Measurements from ENCODE around the gene MATN3. TPM values are rescaled to one million over a fixed set of nuclear protein-coding genes. Genes with fewer than 3 reads are reported as not detected.
"Not testable (repeated sequence)": the region's sequence is repeated elsewhere in the genome, so short reads cannot be mapped to it uniquely, and the experiment has no call there.

MATN3 gene
- total RNA-seq, 1 donor from 2014 or later = 0.32 TPM

DNA sequence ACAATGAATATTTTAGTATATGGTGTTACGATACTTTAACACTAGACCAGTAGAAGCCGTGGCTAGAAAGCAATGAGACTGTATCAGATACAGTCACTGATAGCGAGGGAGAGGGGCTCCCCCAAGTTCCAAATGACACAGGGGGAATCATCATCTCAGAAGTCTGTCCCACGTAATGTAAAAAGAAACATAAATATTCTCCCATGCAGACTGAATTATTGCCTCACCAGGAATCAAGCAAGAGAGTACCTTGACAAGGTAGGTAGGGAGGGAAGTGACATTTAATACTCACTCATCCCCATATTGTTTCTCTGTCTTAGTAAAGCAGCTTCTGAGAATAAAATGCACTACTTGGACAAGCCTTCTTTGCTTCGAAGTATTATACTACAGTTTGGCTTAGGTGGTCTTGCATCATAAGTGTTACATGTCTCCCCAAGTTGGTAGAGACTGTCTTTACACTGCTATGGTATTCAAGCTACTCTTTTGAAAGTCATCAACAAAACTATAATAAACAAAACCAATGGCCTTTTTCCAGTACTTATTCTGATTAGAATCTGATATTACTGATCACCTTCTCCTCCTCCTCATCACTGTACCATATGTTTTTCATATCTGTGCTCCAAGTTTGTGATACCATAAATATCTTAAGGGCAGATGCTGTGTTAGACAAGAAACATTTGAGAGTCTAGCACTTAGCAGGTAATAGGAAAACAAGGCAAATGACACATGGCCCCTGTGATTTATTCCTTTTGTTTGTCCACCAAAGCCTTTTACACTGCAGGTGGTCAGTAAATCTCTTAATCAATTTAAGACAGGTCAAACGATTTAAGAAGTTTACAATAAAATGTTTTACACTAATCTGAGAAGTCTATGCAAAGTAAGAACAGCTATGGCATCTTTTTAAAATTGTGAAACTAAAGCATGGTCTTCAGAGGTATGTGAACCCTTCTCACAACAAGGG is 36.3 kb upstream of the MATN3 start:
- Mint-ChIP-seq H3K27ac (ENCODE audit: unreplicated experiment) (no peak overlapping the region), H3K9me3 (ENCODE audit: unreplicated experiment) (peaks cover 9% of the 10 kb centered on the region), H3K27me3 (ENCODE audit: unreplicated experiment) (peaks cover 10% of the 10 kb centered on the region), H3K4me3 (ENCODE audit: unreplicated experiment) (no peak overlapping the region), H3K36me3 (ENCODE audit: unreplicated experiment) (no peaks in the 10 kb centered on the region), H3K4me1 (ENCODE audit: low read depth, unreplicated experiment) (peaks cover 21% of the 10 kb centered on the region)
- TF ChIP-seq, protein P1, sequence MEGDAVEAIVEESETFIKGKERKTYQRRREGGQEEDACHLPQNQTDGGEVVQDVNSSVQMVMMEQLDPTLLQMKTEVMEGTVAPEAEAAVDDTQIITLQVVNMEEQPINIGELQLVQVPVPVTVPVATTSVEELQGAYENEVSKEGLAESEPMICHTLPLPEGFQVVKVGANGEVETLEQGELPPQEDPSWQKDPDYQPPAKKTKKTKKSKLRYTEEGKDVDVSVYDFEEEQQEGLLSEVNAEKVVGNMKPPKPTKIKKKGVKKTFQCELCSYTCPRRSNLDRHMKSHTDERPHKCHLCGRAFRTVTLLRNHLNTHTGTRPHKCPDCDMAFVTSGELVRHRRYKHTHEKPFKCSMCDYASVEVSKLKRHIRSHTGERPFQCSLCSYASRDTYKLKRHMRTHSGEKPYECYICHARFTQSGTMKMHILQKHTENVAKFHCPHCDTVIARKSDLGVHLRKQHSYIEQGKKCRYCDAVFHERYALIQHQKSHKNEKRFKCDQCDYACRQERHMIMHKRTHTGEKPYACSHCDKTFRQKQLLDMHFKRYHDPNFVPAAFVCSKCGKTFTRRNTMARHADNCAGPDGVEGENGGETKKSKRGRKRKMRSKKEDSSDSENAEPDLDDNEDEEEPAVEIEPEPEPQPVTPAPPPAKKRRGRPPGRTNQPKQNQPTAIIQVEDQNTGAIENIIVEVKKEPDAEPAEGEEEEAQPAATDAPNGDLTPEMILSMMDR (IDR thresholded peaks at IDR 0.05; ENCODE audit: partially characterized antibody, unreplicated experiment) = no peak
- no peak for DNase-seq

DNA sequence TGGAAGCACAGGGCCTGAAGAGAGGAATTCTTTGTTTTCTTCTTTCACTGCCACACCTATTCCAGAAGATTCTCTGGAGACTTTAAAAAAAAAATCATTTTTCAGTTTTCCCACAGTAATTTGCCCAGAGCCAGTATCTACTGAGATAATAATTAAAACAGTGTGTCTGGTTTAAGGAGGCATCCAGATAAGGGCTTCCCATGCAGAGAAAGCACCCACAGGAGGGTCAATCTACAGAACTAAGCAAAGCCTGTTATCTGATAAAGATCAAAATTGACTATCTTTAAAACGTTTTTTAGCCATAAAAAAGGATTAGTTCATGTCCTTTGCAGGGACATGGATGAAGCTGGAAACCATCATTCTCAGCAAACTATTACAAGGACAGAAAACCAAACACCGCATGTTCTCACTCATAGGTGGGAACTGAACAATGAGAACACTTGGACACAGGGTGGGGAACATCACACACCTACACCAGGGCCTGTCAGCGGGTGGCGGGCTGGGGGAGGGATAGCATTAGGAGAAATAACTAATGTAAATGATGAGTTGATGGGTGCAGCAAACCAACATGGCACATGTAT is 33.3 kb upstream of the MATN3 start:
- H3K4me3 Mint-ChIP-seq (ENCODE audit: unreplicated experiment); H3K27me3 Mint-ChIP-seq (ENCODE audit: unreplicated experiment); H3K36me3 Mint-ChIP-seq (ENCODE audit: unreplicated experiment); DNase-seq; H3K9me3 Mint-ChIP-seq (ENCODE audit: unreplicated experiment): not testable (repeated sequence)
- peak overlapping the region; percentile 48 for H3K27ac Mint-ChIP-seq (ENCODE audit: unreplicated experiment)
- H3K4me1 Mint-ChIP-seq (ENCODE audit: low read depth, unreplicated experiment) = peaks cover 30% of the 10 kb centered on the region

DNA sequence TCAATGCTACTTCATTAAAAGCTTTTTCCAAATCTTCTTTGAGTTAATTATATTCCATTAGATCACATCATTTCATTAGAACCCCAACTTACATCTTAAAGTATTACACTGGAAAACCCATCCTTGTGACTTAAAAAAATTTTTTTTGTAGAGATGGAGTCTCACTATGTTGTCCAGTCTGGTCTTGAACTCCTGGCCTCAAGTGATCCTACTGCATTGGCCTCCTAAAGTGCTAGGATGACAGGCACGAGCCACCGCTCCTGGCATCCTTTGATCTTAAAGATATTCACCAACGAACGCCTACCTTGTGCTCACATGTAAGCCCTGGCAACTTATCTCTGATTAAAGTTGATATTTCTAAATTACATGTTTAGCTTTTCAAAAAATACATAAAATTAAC is 32.3 kb upstream of the MATN3 start:
- Mint-ChIP-seq H3K27me3 (ENCODE audit: unreplicated experiment) (peaks cover 3% of the 10 kb centered on the region), H3K4me3 (ENCODE audit: unreplicated experiment) (no peak overlapping the region), H3K27ac (ENCODE audit: unreplicated experiment) (peak overlapping the region; percentile 22), H3K36me3 (ENCODE audit: unreplicated experiment) (no peaks in the 10 kb centered on the region), H3K9me3 (ENCODE audit: unreplicated experiment) (peaks cover under 1% of the 10 kb centered on the region), H3K4me1 (ENCODE audit: low read depth, unreplicated experiment) (peaks cover 30% of the 10 kb centered on the region)
- no peak for DNase-seq
- TF ChIP-seq, protein P1 (IDR thresholded peaks at IDR 0.05; ENCODE audit: partially characterized antibody, unreplicated experiment) = no peak

DNA sequence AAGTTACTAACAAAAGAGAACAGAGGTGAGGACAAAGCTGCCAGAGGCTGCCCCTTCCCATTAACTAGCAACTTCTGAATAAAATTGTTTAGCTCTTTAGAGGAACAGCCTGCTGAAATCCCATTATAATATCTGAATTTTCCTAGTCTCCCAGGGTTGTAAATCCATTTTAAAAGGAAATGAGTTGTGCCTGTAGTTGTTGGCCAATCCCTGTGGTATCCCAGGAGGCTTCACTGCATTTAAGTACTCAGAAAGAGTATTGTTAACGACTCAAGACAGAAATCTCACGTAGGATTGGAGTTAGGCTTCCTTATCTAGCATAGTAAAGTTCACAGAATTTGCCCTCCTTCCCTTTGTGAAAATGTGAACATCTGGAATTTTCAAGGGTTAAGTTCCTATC is 30.1 kb upstream of the MATN3 start:
- H3K9me3 Mint-ChIP-seq (ENCODE audit: unreplicated experiment) = no peaks in the 10 kb centered on the region
- H3K4me3 Mint-ChIP-seq (ENCODE audit: unreplicated experiment) = no peak overlapping the region
- H3K27ac Mint-ChIP-seq (ENCODE audit: unreplicated experiment) = no peak overlapping the region
- TF ChIP-seq, protein P1 (IDR thresholded peaks at IDR 0.05; ENCODE audit: partially characterized antibody, unreplicated experiment) = no peak
- peaks cover 18% of the 10 kb centered on the region for H3K4me1 Mint-ChIP-seq (ENCODE audit: low read depth, unreplicated experiment)
- DNase-seq = no peak
- no peaks in the 10 kb centered on the region for H3K27me3 Mint-ChIP-seq (ENCODE audit: unreplicated experiment)
- no peaks in the 10 kb centered on the region for H3K36me3 Mint-ChIP-seq (ENCODE audit: unreplicated experiment)

DNA sequence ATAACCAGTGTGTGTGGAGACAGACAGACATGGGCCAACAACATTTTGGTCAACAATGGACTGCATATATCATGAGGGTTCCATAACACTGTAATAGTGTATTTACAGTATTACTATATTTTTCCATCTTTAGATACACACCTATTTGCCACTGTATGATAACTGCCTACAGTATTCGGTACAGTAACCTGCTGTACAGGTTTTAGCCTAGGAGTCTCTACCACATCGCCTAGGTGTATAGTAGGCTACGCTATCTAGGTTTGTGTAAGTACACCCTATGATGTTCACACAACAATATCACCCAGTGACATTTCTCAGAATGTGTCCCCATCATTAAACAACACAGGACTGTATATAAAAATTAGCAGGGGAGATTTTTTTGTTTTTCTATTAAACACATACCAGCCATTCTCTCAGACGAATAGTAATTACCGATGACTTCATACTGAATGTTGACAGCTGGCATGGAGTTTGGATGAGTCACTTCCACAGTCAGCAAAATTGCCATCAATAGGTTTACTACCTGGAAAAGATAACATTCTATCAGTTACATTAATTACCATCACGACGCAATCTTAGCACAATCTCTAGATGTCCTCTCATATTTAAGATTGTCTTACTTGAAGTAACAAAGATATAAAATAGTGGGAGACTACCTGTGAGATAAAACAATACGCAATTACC is 28.2 kb upstream of the MATN3 start:
- Mint-ChIP-seq H3K4me3 (ENCODE audit: unreplicated experiment) (no peak overlapping the region), H3K4me1 (ENCODE audit: low read depth, unreplicated experiment) (peaks cover 15% of the 10 kb centered on the region), H3K9me3 (ENCODE audit: unreplicated experiment) (no peaks in the 10 kb centered on the region), H3K36me3 (ENCODE audit: unreplicated experiment) (no peaks in the 10 kb centered on the region), H3K27me3 (ENCODE audit: unreplicated experiment) (no peaks in the 10 kb centered on the region), H3K27ac (ENCODE audit: unreplicated experiment) (peak overlapping the region; percentile 23)
- TF ChIP-seq, protein P1 (IDR thresholded peaks at IDR 0.05; ENCODE audit: partially characterized antibody, unreplicated experiment) = no peak
- no peak for DNase-seq
